HG02973 (cell line): Measurements from ENCODE around the gene KATNIP.
"Not testable (repeated sequence)": the region's sequence is repeated elsewhere in the genome, so short reads cannot be mapped to it uniquely, and the experiment has no call there.

ENCODE experiments used
- ATAC-seq: cut with Tn5 transposase; IDR thresholded peaks from one replicate; pipeline ENCODE4 v1.9.1; 2021; ENCODE audit warnings: moderate library complexity; ENCODE audit not compliant: unreplicated experiment

The KATNIP gene

DNA sequence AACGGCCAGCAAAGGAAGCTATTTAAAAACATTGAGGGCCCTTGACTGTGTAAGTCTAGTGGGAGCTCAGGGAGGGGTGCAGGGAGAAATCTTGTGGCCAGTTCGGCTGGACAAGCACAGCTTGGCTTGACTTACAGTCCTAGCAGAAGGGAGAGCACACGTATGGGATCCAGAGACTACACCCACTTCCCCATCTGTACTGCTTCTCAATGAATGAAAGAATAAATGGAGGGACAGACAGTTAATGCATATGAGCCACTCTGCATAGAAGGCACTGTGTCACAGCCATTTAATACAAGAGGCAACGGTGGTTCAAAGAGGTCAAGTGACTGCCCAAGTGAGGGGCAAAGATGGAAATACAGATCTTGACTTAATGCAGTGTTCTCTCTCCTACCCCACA is 15.7 kb upstream of the KATNIP start:
- no peak for ATAC-seq

DNA sequence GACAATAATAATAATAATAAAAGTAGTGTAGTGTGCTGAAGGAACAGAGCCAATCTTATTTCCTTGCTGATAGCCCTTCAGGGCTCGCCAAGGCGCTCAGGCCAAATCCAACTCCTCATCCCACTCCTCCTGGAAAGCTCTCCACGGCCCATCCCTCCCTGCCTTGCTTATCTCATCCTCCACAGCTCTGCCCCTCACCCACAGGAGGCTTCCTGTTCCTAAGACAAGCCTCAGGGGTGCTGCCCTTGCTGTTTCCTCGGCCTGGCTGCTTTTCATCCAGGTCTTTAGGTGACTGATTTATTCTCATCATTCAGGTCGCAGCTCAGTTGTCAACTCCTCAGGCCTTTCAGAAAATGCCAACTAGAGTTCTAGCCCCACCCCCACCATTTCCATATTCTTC is 11.4 kb upstream of the KATNIP start:
- ATAC-seq: no peak

DNA sequence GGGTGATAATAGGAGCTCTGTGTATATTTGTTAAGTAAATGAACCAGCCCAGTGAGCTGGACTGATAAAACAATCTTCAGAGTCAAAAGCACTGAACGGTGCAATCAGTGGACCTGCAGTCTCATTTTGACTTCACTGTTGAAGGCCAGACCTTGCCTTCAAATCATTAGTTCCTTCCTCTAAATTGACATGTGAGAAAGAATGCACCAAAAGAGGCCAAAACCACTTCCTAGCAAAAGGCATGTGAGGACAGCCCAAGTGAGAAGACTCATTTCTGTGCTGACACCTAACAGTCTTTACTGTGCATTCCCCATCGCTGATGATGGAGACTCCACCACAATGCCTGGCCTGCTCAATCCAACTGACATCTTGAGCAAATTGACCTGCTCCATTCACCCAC is 10.8 kb upstream of the KATNIP start:
- ATAC-seq: no peak

DNA sequence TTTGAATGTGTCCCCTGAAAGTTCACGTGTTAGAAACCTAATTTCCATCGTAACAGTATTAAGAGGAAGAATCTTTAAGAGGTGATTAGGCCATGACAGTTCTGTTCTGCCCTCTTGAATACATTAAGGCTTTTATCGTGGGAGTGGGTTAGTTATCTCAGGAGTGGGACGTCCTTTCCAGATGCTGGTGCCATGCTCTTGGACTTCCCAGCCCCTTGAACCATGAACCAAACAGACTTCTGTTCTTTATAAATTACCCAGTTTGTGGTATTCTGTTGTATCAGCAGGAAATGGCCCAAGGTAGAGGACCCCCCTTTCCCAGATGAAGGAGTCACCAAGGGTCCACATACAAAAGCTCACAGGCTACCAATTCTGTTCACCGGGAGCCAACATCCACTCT is 10.3 kb upstream of the KATNIP start:
- ATAC-seq: no peak

DNA sequence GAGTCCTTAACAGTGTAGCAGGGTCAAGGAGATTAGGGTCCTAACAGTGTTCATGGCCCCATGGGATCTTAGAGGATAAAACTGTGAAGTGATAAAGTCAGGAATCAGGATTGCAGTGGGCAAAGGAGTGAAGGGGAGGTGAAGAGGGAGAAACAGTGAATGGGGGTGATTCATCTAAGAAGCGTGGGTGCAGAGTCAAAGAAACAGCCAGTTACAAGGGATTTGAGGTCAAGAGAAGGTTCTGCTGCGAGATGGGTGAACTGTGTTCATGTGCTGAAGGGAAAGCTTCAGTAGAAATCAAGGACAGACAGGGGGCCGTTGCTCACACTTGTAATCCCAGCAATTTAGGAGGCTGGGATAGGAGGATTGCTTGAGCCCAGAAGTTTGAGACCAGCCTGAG is 6.1 kb upstream of the KATNIP start:
- ATAC-seq: no peak

DNA sequence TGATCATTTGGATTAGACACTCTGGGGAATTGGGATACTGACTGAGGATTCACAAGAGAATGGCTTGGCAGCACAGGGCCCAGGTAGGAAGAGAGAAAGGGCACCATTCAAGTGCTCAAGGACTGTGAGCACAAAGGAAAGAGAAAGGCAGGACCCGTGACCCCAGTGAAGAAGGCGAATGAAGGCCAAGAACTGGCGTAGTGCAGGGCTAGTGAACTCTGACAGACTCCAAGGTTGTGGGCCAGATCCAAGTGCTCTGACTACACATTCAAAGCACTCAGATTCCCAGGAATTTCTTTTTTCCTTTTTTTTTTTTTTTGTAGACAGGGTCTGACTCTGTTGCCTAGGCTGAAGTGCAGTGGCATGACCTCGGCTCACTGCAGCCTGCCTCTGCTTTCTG is 5.3 kb upstream of the KATNIP start:
- no peak for ATAC-seq

DNA sequence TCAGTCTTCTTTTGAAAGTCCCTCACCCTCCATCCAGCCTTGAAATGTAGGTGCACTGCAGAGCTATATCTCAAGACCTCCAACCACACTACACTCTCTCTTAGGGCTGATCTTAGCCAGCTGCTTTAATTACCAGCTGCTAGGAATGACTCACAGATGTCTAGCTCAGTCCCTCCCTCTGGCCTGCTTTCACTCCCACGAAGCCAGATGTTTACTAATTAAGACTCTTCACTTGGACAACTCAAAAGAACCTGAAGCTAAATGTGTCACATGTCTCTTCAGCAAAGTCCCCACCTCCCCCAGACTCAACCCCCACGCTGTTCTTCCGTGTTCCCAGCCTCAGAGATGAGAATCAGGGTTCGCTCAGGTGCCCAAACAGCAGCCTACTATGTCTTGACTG is 2.8 kb upstream of the KATNIP start:
- no peak for ATAC-seq

DNA sequence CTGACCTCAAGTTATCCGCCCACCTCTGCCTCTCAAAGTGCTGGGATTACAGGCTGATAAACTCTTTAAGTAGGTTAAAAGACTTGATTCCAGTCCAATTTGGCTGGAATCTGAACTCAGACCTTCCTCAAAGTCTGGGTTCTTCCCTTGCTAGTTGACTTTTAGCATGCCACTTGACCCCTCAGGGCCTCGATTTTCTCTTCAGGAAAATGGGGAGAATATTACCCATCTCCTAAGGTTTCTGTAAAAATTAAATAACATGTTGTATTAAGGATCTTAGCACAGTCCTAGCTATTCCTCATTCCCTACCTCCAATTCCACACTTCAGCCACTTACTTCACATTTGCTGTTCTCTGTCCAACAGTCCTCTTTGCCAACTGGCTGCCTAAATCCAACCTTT is 2.1 kb upstream of the KATNIP start:
- no peak for ATAC-seq

DNA sequence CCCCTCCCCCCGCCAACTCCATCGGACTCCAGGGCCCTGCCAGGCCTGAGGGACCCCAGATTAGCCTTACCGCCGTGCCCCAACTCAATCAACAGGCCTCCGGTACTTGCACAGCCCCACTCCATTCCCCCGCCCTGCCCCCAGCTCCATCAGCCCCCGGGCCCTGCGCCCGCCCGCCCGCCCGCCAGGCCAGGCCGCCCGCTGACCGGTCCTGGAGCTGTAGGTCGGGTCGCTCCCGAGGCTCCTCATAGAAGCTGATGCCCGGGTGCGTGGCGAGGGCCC is 539 bp upstream of the KATNIP start:
- ATAC-seq: no peak

DNA sequence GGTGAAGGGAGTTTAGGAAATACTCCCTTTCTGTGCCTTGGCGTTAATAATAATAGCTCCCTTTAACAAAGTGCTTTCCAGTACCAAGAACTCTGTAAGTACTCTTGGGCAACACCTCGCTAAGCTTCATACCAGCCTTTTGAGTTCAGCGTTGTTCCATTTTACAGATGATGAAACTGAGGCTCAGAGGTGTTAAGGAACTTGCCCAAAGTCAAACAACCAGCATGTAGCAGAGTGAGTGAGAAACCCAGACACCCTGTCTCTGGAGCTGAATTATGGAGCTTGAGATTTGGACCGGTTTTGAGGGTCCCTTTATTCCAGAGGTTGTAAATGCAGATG is 607 bp downstream of the KATNIP start:
- ATAC-seq: no peak

DNA sequence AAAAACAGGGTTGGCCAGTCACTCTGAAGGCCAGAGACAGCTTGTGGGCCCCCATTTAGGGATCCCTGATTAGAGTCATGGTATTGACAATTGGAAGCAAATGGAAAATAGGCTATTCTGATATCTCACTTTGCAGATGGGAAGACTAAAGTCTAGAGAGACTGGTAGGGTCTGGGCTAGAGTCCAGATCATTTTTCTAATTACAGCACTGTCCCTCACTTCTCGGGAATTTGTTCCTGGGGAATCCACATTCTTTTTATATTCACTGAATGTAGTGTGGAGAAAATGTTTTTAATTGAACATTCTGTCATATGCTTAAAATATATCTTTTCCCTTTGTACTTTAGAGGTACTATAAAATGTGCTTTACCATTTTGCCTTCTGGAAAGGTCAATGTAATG is 1.1 kb downstream of the KATNIP start:
- ATAC-seq: no peak

DNA sequence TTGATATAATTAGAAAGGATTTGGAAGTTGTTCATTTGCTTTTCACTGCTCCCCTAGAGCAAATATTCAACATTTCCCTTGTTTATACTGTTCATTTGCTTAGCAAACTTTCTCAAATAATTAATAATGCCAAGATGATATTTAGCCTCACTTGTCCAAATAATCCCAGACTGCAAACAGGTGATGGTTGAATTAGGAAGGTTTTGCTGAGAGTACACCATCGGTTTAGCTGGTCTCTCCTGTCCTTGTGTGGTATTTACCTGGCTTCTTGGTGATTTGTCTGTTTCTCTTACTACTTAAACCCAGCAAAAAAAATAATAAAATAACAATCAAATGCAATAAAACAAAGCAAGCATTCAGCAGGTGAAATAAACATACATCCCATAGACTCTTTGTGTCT is 6.5 kb downstream of the KATNIP start:
- no peak for ATAC-seq

DNA sequence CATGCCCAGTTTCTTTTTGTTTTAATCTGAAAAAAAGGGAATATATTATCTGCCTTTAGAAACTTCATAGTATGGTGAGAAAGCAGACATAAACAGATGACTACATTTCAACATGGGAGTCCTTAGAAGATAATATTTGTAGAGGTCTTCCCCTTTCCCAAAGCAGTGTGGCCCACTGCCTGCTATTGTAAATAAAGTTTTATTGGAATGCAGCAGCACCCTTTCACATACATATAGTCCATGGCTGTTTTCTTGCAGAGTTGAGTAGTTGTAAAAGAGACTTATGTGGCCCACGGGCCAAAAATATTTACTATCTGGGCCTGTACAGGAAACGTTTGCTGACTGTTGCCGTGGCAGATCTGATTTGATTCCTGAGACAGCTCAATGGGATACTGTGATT is 8.5 kb downstream of the KATNIP start:
- ATAC-seq: no peak

DNA sequence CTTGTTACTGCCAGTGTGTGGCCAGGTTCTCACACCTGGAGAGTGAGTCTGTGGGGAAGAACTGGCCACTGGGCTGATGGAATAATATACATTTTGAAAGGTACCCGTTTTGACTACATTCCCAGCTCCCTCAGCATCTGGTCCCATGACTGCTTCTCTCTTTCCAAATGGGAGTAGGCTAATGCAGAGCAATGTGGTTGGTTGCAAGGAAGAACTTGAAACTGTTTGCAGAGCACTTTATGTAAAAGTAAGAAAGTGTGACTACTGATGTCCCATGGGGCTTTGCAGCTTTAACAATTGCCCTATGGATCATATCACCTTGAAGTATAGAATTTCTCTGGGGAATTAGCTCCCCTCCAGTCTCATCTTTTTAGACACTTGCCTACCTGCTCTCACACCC is 9.0 kb downstream of the KATNIP start:
- ATAC-seq: no peak

DNA sequence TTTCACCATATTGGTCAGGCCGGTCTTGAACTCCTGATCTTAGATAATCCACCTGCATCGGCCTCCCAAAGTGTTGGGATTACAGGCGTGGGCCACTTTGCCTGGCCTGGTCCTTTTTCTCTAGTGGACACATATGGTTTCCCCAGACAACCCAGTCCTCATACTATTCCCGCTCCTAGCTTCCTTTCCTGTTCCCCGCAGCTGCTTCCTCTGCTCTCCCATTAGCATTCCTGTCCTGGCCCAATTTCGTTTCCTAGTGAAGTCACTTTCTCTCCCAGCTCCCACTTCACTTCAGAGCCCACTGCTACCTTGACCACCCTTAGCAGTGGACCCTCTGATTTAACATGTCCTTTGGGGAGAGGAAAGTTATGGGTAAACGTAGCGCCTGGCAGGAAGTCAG is 11.3 kb downstream of the KATNIP start:
- ATAC-seq: no peak

DNA sequence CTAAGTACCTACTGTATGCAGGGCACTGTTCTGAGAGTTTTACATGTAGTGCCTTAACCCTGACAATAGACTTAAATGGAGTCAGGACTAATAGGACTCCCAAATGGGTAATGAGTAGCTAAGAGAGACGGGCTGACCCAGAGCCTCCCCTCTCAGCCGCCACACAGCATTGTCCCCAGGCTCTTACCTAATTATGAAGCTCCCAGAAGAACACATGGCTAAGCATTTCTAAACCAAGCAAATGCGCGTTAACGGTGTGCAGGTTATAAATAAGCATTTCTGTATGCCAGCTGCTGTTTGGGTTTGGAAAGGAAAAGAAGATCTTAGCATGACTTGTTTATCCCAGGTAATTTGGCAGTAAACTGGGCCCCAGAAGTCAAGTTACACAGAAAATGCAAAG is 14.3 kb downstream of the KATNIP start:
- no peak for ATAC-seq

DNA sequence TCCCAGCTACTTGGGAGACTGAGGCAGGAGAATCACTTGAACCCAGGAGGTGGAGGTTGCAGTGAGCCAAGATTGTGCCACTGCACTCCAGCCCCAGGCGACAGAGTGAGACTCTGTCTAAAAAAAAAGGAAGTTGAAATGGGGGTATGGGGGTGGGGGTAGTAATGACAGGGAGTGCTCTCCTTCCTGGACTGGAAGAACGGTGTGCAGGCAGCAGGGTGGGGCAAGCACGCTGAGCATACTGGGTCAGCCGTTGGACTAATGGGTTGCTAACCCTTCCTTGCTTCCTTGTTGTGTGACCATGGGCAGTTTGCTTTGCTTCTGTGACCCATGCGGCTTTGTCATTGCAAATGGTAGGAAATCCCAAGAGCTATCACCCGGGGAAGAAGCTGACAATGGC is 16.5 kb downstream of the KATNIP start:
- no peak for ATAC-seq

DNA sequence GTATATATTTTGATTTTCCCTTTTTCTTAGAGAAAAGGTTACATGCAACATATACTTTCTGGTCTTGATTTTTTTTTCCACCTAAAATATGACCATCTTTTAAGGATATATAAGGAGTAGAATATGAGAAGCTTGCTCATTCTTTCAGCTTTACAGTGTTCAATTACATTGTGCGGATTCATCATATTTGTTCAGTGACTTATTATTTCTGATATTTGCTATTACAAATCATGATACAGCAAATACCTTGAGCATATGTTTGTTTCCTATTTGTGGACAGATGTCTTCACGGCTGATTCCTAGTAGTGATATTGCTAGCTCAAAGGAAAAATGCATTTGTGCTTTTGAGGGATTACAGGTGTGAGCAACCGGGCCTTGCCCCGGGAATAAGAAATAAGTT is 18.1 kb downstream of the KATNIP start:
- no peak for ATAC-seq

DNA sequence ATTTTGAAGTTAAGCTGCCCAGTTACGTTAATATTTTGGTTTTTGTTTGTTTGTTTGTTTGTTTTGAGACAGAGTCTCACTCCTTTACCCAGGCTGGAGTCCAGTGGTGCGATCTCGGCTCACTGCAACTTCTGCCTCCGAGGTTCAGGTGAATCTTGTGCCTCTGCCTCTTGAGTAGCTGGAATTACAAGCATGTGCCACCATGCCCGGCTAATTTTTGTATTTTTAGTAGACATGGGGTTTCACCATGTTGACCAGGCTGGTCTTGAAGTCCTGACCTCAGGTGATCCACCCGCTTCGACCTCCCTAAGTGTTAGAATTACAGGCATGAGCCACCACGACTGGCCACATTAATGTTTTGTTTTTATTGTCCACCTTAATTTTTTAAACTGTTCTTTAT is 21.0 kb downstream of the KATNIP start:
- not testable (repeated sequence) for ATAC-seq

DNA sequence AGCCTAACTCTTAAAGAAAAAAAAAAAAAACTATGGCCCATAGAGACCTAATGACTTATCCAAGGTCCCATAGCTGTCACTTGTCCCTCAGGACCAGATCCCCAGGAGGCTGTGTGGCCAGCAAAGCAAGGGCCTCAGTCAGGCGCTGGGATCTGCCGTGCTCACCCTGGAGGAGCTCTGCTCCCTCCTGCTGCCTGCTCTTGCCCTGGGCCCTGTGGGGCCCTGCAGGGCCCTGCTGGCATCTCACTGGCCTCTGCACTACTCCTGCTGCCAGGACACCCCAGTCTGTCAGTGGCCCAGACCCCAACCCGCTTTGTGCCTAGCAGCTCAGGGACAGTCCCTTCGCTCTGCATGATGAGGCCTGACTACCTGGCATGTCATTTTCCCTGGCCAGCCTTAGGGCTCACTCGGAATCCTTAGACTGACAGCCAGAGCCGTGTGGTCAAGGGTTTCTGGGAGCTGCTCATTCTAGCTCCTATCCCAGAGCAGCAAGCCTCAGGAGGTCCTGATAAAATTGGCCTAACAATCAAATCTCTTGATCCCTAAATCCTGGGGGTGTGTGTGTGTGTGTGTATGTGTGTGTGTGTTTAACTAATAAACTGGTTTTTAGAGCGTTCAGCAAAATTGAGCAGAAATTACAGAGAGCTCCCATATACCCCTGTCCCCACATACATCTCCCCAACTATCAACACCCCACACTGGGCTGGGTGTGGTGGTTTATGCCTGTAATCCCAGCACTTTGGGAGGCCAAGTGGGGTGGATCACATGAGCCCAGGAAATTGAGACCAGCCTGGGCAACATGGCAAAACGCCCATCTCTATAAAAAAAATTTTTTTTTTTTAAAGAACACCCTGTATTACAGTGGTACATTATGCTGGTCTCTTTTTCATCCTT is 21.7 kb downstream of the KATNIP start:
- ATAC-seq: no peak

DNA sequence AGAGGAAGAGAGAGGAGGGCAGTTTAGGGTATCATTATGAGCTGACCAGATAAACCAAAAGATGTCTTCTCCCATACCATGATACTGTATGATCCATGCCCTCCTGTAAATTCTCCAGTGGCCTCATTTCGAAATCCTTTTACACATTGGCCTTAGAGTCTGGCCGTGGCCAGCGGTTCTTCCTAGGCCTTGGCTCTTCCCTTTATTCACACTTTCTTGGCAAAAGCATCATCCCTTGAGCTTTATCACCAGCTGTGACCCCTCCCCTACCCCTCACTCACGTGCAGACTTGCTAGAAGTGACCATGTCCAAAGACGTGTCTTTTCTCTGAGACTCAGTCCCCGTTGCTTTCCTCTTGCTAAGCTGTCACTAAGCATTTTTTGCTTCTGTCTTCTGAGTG is 22.8 kb downstream of the KATNIP start:
- no peak for ATAC-seq

DNA sequence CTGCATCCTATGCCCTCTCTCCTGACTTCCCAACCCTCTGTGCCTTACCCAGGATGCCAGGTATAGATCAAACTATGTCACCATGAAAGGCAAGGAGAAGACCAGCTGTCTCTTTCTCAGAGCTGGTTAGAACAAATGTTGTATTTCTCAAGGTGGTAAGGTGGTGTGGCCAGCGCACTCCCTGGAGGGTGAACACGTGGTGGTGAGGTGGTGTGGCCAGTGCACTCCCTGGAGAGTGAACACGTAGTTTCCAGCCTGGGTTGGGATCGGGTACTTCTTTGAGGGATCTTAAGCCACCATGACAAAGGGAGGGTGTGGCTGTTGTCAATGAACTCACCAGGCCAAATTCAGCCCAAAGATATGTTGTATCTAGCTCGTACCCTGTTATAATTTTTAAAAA is 26.8 kb downstream of the KATNIP start:
- ATAC-seq: no peak
